ENCODE results near the gene MYL9. TPM values are rescaled to one million over a fixed set of nuclear protein-coding genes. Genes with fewer than 3 reads are reported as not detected.

The MYL9 gene
- total and polyA plus RNA-seq, 2 donors (not counting 1 experiment from before 2014, with no cell fraction given), result 25.4 to 457 TPM

- Histone ChIP-seq H3K79me2 (ENCODE audit: control insufficient read depth, insufficient read depth, low read length) (peaks cover 3% of the 10 kb centered on the region), H3K27me3 (ENCODE audit: control insufficient read depth, insufficient read depth, low read length) (no peaks in the 10 kb centered on the region), H3K27ac (ENCODE audit: insufficient read depth, low read length) (peak within 1 kb of the TSS; percentile 46), H4K20me1 (ENCODE audit: control insufficient read depth, extremely low read depth, insufficient read depth, low read length) (no peaks in the 10 kb centered on the region), H3K9me3 (ENCODE audit: control insufficient read depth, insufficient read depth, low read depth, low read length) (no peaks in the 10 kb centered on the region), H3K4me1 (ENCODE audit: control insufficient read depth, extremely low read depth, insufficient read depth, low read length) (peaks cover 8% of the 10 kb centered on the region), H2AFZ (ENCODE audit: low read length) (peak within 1 kb of the TSS; percentile 69), H3K4me3 (replicated peaks in 1 of 4; ENCODE audit: control extremely low read depth in 1 of 4, insufficient read depth in 1 of 4, low read depth in 3 of 4, low read length in 4 of 4) (peak within 1 kb of the TSS; percentile 56 to 75 (median 65)), H3K4me2 (ENCODE audit: extremely low read depth, insufficient read depth, low read length) (peak within 1 kb of the TSS; percentile 80), H3K9ac (ENCODE audit: insufficient read depth, low read length) (peak within 1 kb of the TSS; percentile 68), H3K36me3 (ENCODE audit: control insufficient read depth, insufficient read depth, low read length) (no peaks in the 10 kb centered on the region)
- TF ChIP-seq EZH2 (IDR thresholded peaks at IDR 0.05; ENCODE audit: low read length, missing control alignments) (no peak), CTCF (conservative IDR thresholded peaks at IDR 0.05 in 1 of 2, IDR thresholded peaks at IDR 0.05 in 1 of 2; ENCODE audit: low read depth in 1 of 2, low read length in 2 of 2) (no peak)
- DNase-seq (ENCODE audit: low read depth in 2 of 2), result peak; percentile 73 to 85
Measured at GRCh38 chr20:36573103-36573797, 31.9 kb downstream of the MYL9 start, which contains the start of gene TGIF2. TSS of gene TGIF2 (plus strand) at chr20:36573597. CDS start at chr20:36578775, 5,178 bp downstream.

GRCh38 chr20:36573798-36574365 lies 32.6 kb downstream of the MYL9 start:
- peak overlapping the region; percentile 46 for H3K27ac ChIP-seq (ENCODE audit: insufficient read depth, low read length)

More at GRCh38 chr20:36573798-36574365, 32.6 kb downstream of the MYL9 start:
- Histone ChIP-seq H3K4me3 (replicated peaks in 1 of 4; ENCODE audit: control extremely low read depth in 1 of 4, insufficient read depth in 1 of 4, low read depth in 3 of 4, low read length in 4 of 4) (peak overlapping the region; percentile 54 to 75 (median 61)), H3K79me2 (ENCODE audit: control insufficient read depth, insufficient read depth, low read length) (peaks cover 3% of the 10 kb centered on the region), H3K4me1 (ENCODE audit: control insufficient read depth, extremely low read depth, insufficient read depth, low read length) (peaks cover 8% of the 10 kb centered on the region), H3K9me3 (ENCODE audit: control insufficient read depth, insufficient read depth, low read depth, low read length) (no peaks in the 10 kb centered on the region), H3K4me2 (ENCODE audit: extremely low read depth, insufficient read depth, low read length) (peak overlapping the region; percentile 80), H3K9ac (ENCODE audit: insufficient read depth, low read length) (peak overlapping the region; percentile 68), H2AFZ (ENCODE audit: low read length) (no peak overlapping the region), H3K27me3 (ENCODE audit: control insufficient read depth, insufficient read depth, low read length) (no peaks in the 10 kb centered on the region), H4K20me1 (ENCODE audit: control insufficient read depth, extremely low read depth, insufficient read depth, low read length) (no peaks in the 10 kb centered on the region), H3K36me3 (ENCODE audit: control insufficient read depth, insufficient read depth, low read length) (no peaks in the 10 kb centered on the region)
- no peak for DNase-seq (ENCODE audit: low read depth in 2 of 2)
- no peak for TF ChIP-seq EZH2 (IDR thresholded peaks at IDR 0.05; ENCODE audit: low read length, missing control alignments)
- TF ChIP-seq CTCF (conservative IDR thresholded peaks at IDR 0.05 in 1 of 2, IDR thresholded peaks at IDR 0.05 in 1 of 2; ENCODE audit: low read depth in 1 of 2, low read length in 2 of 2), result no peak

All from fibroblast of lung (primary cell).